GF-D8 (cell line): ENCODE data around the gene GAS6.

Source experiments
- DNase-seq: peaks from one replicate; lab custom pipeline; 2025; lab: John Stamatoyannopoulos, UW

GAS6 gene

DNA sequence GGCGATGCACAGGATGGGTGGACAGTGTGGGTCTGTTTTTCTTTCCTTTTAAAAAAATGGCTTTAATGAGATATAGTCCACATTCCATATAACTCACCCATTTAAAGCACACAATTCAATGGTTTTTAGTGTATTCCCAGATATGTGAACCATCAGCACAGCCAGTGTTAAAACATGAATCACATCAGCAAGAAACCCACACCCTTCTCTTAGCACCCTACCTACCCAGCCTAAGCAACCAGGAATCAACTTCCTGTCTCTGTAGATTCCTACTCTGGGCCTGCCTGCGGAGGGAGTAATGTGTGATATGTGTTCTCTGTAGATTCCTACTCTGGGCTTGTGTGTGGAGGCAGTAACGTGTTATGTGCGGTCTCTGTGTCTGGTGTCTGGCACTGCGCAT, 92.9 kb downstream of the GAS6 start:
- DNase-seq, result no peak
